CD4-positive, alpha-beta T cell treated with Interferon alpha-2 for 1 hour (primary cell): Measurements from ENCODE around the gene IFITM5.
A peak's percentile ranks its signal among the peaks of the same experiment; 100 is the strongest.

ENCODE experiments used
- DNase-seq, 2 donors: peaks; one replicate each; pipeline ENCODE4 v3.0.0-alpha.2; 2020 to 2022

IFITM5 gene

DNA sequence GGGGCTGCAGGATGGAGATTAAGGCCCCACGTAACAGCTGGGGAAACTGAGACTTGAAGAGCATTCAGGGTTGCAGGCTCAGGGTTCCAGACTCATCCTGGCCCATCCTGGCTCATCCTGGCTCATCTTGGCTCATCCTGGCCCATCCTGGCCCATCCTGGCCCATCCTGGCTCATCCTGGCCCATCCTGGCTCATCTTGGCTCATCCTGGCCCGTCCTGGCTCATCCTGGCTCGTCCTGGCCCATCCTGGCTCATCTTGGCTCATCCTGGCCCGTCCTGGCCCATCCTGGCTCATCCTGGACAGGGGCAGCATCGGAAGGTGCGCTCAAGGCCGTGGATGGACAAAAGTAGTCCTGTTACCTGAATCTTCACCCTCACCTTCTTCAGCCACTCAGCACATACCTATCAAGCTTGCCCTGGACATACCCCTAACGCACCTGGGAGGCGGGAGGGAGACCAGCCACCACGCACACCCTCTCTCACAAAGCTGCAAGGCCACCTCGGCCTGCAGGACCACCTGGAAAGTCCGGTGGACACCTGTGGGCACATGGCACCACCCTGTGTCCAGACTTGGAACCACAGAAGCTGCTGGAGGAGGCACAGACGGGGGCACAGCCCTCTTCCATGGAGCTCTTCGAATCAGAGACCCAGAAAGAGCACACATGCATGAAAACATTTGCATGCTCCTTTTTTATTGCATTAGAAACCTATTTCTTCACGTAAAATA is 41.4 kb downstream of the IFITM5 start:
- DNase-seq, result no peak

DNA sequence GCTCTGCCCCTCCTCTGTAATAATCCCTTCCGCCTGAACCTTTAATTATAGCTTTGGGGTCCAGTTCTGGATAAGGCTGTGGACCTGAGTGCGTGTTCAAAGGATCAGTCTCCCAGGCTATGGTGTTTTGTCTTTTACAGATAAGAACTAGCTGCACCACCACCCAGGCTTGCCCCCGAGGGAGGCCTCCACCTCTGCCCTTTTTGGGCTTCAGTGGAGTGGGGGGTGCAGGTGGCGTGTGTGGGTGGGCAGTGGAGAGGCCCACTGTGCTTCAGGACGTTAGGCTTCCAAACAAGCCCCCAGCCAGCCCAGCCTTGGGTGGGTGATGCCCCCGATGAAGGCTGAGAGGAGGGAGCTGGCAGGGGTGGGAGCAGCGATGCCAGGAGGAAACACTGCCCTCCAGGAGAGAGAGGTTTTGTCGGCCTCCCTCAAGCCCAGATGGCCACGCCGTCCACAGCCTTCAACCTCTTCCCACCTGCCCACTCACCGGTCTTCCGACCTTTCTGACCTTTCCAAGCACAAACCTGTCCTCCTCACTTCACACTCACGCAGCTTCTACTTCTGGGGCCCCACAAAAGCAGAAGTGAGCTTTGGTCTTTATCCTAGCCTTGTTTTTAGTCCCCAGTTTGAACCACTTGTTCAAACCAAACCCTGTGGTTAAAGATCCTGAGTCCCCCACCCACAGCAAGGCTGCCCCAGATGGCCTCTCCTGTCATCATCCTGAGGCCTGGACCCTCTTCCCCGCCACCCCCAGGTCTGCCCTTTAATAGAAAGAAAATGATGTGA is 42.2 kb downstream of the IFITM5 start:
- no peak for DNase-seq

GRCh38 chr11:255816-256215 is 43.5 kb downstream of the IFITM5 start:
- no peak for DNase-seq

DNA sequence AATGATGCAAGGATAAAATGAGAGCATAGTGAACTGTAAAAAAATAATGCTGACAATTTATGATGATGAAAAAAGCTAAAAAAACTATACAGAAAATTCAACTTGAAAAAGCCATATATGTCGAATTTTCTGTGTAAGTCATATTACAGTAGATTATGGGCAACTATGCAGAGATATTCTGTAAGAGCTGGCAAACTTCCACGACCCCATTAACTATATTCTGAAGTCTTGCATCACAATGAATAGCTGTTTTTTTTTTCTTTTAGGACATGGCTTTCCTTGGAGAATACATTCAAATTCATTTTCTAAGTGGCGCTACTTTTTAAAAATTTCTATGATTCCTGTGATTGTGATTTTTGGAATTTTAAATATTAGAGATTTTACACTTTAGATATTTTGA is 44.1 kb downstream of the IFITM5 start:
- no peak for DNase-seq

DNA sequence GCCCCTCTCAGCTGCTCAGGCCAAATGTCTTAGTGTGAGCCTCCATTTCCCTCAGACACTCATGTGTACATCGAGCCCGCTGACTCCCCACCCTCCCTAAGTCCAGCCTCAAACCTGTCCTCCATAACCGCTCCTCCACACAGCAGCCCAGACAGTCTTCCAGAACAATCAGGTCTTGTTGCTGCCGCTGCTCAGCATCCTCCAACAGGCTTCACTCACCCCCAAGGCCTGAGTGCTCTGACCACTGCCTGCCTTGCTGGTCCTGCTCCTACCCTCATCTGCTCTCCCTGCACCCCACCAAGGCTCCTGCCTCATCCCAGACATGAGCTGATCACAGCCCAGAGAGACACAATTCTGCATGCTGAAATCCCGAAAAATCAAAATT is 45.4 kb downstream of the IFITM5 start:
- no peak for DNase-seq

- DNase-seq, result no peak
Observed at GRCh38 chr11:253160-253885, 46.0 kb downstream of the IFITM5 start.

- DNase-seq, result no peak
Observed at GRCh38 chr11:252666-253065, 46.7 kb downstream of the IFITM5 start.

DNA sequence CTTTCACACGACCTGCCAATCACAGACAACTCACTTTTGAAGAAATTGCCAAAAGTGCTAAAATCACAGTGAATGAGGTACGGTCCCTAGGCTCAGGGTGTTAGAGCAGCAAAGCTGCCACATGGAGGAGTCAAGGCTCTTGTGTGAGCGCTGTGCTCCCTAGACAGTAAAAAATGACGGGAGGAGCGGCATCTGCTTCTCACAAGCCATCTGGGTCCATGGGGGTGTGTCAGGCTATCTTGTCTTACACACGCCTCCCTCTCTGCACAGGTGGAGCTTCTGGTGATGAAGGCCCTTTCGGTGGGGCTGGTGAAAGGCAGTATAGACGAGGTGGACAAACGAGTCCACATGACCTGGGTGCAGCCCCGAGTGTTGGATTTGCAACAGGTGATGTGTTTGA is 47.8 kb downstream of the IFITM5 start:
- peak in 1 of 2 donors; percentile 6 for DNase-seq

- DNase-seq, result peak; percentile 78 to 86
Observed at GRCh38 chr11:250740-251299, 48.5 kb downstream of the IFITM5 start.

DNA sequence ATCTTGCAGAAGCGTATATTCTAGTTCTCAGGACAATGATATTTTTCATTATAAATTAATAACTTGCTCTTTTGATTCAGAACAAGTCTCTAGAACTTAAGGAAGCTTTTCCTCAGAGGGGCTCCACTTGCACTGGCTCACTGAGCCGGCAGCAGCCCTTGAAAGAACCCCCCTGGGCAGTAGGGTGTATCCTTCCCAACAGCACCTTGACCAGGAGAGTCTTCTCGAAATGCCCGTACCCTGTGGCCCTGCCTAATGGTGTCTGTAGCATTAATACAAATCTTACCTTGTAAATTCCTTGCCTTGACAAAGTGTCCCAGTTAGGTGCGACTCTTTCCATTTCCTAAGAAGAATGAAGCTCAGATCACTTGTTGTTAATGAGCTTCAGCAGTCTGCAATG is 49.1 kb downstream of the IFITM5 start:
- no peak for DNase-seq

- DNase-seq, result no peak
Observed at GRCh38 chr11:249062-249461, 50.3 kb downstream of the IFITM5 start.
